ENCODE results near the gene SMIM10.
"Not testable (repeated sequence)": the region's sequence is repeated elsewhere in the genome, so short reads cannot be mapped to it uniquely, and the experiment has no call there.

The SMIM10 gene

GRCh38 chrX:135015523-135016245, 24.9 kb downstream of the SMIM10 start:
- DNase-seq: no peak

- DNase-seq: not testable (repeated sequence)
Measured at GRCh38 chrX:135019890-135020289, 29.1 kb downstream of the SMIM10 start.

GRCh38 chrX:135023791-135024190, 33.0 kb downstream of the SMIM10 start:
- DNase-seq: not testable (repeated sequence)

- no peak for DNase-seq
Measured at GRCh38 chrX:135024526-135024925, 33.7 kb downstream of the SMIM10 start.

- DNase-seq: not testable (repeated sequence)
Measured at GRCh38 chrX:135030207-135030963, 39.6 kb downstream of the SMIM10 start.

- not testable (repeated sequence) for DNase-seq
Measured at GRCh38 chrX:135041149-135042123, 50.6 kb downstream of the SMIM10 start.
